ENCODE data around the gene DIPK1C. TPM values are rescaled to one million over a fixed set of nuclear protein-coding genes. Genes with fewer than 3 reads are reported as not detected.

Gene DIPK1C
- total RNA-seq, 1 experiment from 2014 or later, result not detected

DNA sequence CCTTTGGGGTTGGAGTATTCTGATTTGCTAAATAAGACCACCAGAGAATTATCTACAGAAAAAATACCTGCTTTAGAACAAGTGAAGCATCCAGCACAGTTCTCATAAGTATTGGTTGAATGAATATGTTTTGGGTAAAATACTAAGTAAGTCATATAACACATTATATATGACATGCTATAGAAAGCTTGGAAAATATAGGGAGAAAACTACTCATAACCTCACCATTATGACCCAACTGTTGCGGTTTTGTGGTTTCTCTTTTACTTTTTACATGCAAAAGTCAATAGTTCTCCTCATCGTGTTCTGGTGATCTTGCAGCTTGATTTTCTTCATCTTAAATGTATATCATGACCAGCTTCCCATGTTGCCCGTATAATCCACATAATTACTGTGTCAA is 66.2 kb downstream of the DIPK1C start:
- Histone ChIP-seq H3K4me3 (no peak overlapping the region), H3K9me3 (no peaks in the 10 kb centered on the region)
- no peak for DNase-seq

DNA sequence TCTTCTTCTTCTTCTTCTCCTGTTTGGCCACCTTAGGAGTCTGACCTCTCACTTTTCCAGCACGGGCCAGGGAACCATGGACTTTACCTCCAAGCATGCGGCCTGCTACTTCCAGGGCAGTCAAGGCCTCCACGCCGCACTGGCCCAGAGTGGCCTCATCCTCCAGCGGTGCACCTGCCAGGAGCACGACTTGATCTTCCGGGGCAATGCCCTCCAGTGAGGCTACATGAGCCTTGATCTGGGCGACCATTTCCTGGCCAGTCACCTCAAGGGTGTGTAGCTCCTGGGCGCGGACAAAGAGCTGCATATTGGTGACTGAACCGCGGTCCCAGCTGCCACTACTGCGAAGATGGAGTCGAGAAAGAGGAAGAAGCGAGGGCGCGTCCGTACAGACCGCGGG is 67.1 kb downstream of the DIPK1C start:
- H3K9me3 ChIP-seq, result no peaks in the 10 kb centered on the region
- no peak overlapping the region for H3K4me3 ChIP-seq
- no peaks in the 10 kb centered on the region for H3K36me3 ChIP-seq
- H3K27me3 ChIP-seq, result no peaks in the 10 kb centered on the region; the same call in 1 of the 2 replicates
- no peak for DNase-seq

More for the DNA sequence above, 66.2 kb downstream of the DIPK1C start:
- no peaks in the 10 kb centered on the region; the same call in 1 of the 2 replicates for H3K27me3 ChIP-seq
- H3K36me3 ChIP-seq, result no peaks in the 10 kb centered on the region

DNA sequence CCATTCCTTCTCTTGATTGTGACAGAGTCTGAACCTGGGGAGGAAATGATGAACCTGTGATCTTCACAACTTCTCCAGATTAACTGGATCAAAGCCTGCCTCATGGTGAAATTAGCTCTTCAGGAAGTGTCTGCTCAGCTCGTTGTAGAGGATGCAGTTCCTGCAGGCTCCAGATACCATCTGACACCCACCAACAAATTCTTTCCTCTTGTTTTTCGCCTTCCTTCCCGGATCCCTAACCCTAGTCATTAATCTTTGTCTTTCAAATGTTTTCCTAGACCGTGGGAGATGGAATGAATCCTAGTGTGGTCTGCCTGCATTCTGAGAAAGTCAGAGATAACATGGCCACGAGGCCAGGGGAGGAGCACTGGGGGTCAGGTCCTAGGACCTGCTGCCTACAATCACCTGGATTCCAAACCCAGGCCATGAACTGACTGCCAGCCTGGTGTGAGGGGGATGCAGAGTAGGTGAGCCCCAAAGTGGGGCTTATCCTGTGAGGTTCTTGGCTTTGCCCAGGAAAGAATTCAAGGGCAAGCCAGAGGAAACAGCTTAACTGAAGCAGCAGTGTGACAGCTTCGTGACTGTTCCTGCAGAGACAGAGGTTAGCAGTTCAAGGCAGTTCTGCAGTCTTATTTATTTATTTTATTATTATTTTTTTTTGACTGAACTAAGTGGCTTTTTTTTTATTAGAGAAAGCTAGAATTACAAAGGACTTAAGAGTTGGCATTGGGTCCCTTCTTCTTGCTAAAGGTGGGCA is 67.8 kb downstream of the DIPK1C start:
- Histone ChIP-seq H3K36me3 (no peaks in the 10 kb centered on the region), H3K27me3 (no peaks in the 10 kb centered on the region; the same call in 1 of the 2 replicates), H3K4me3 (no peak overlapping the region), H3K9me3 (no peaks in the 10 kb centered on the region)
- DNase-seq, result no peak

DNA sequence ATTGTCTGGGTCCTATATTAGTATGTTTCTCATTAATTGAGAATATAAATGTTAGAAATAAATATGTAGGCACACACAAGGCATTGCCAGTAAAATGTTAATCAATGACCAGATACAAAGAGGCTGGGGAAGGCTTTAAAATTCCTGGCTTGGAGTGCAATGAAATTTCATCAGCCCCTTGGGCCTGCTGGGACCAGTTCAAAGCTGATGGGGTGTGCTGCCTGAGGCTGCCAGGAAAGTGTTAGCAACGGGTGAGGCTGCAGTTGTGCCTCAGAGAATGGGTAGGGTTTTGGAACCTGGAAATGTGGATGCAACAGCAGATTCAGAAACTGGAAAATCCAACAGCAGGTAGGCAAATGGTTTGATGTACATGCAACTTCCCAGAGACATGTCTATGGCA is 68.9 kb downstream of the DIPK1C start:
- Histone ChIP-seq H3K27me3 (no peaks in the 10 kb centered on the region; the same call in 1 of the 2 replicates), H3K4me3 (no peak overlapping the region), H3K36me3 (no peaks in the 10 kb centered on the region), H3K9me3 (no peaks in the 10 kb centered on the region)
- no peak for DNase-seq

DNA sequence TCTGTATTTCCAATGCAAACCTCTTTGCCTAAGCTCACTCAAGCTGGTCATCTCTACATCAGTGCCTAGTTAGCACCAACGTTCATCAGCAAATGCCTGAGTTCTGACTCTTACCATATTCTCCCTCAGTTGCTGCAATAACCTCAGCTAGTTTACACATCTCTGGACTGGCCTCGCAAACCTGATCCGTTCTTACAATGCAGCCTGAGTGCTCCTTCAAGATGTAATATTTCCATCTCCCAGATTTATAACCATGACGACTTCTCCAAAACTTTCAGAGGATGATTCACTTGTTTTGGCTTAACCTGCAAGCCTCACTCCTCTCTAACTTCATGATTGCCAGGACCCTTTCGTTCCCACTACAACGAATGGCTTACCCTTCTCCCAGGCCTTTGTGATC is 69.7 kb downstream of the DIPK1C start:
- no peak overlapping the region for H3K4me3 ChIP-seq
- H3K9me3 ChIP-seq, result no peaks in the 10 kb centered on the region
- no peaks in the 10 kb centered on the region for H3K36me3 ChIP-seq
- H3K27me3 ChIP-seq, result no peaks in the 10 kb centered on the region; the same call in 1 of the 2 replicates
- no peak for DNase-seq

Other genes with a start within 250 kb of the DIPK1C start
- gene CYB5A, start 165.3 kb downstream of the DIPK1C start, total RNA-seq (2014; rRNA removed; shearing (Covaris generic); ENCODE audit: low replicate concordance), result not detected in 2 replicates
- not detected in 2 replicates for gene C18orf63, start 141.5 kb downstream of the DIPK1C start, total RNA-seq (2014; rRNA removed; shearing (Covaris generic); ENCODE audit: low replicate concordance)
- 26.7 and 38.8 TPM in 2 replicates for gene CNDP2, start 39.1 kb upstream of the DIPK1C start, total RNA-seq (2014; rRNA removed; shearing (Covaris generic); ENCODE audit: low replicate concordance)
- gene CNDP1, start 77.2 kb upstream of the DIPK1C start, total RNA-seq (2014; rRNA removed; shearing (Covaris generic); ENCODE audit: low replicate concordance), result not detected in 2 replicates
- gene ZNF407, start 140.6 kb upstream of the DIPK1C start, total RNA-seq (2014; rRNA removed; shearing (Covaris generic); ENCODE audit: low replicate concordance), result 3.7 and 4.4 TPM in 2 replicates